HCT116 (cell line): ENCODE measurements around the gene MAPRE2. TPM values are rescaled to one million over a fixed set of nuclear protein-coding genes. Genes with fewer than 3 reads are reported as not detected.

ENCODE experiments used
- ATAC-seq: fragments of 200-7000 bp; cut with Tn5 transposase; 2 replicates; pipeline ENCODE4 v1.9.1; 2020; ENCODE audit warnings: mild to moderate bottlenecking, moderate library complexity
- BruUV-seq: library from RNA; stranded (reverse); fragments of 400-500 nt; replicated peaks from 2 replicates; lab custom pipeline; 2021; lab: Mats Ljungman, UMichigan
- CTCF ChIA-PET: fragments of 300-600 bp; sonication (Branson Sonifier 250); formaldehyde crosslinking; loops from one replicate; lab custom pipeline; 2021; ENCODE audit warnings: antibody characterized with exemption; lab: Charles Lee
- POLR2A ChIA-PET: fragments of 300-600, 350-600 bp; sonication (Branson Sonifier 250); formaldehyde crosslinking; loops from one replicate; lab custom pipeline; 2021; ENCODE audit warnings: antibody characterized with exemption; lab: Charles Lee
- RAD21 ChIA-PET, 2 experiments: fragments of 300-600 bp; sonication (Branson Sonifier 250); formaldehyde crosslinking; loops; one replicate each; lab custom pipeline; 2023; ENCODE audit warnings: low total read pairs in 2 of 2; ENCODE audit not compliant: uncharacterized antibody in 2 of 2, unreplicated experiment in 2 of 2, low non-redundant PET in 1 of 2; lab: Charles Lee
- DNase-seq: peaks from one replicate; pipeline ENCODE4 v3.0.0-alpha.2; 2010; ENCODE audit warnings: low read depth, low spot score
- H2AFZ ChIP-seq: fragments of 200-600 bp; shearing (Covaris generic), sonication (generic); 2 replicates; pipeline ENCODE4 v1.6.1; 2017; ENCODE audit warnings: low read depth, mixed run types, mixed read lengths, antibody characterized with exemption, low read length; ENCODE audit not compliant: poor library complexity, severe bottlenecking
- H3K27ac ChIP-seq: 2 replicates; pipeline ENCODE4 v1.5.1; 2012; ENCODE audit warnings: low read depth, low read length
- H3K27me3 ChIP-seq: fragments of 200-600 bp; sonication (generic); 2 replicates; pipeline ENCODE4 v1.6.1; 2016; ENCODE audit warnings: mixed run types, low read length, mixed read lengths; ENCODE audit not compliant: insufficient read depth
- H3K36me3 ChIP-seq, 2 experiments: fragments of 200-500 bp in 1 of 2; fragments of 200-600 bp in 1 of 2; sonication (Bioruptor generic) in 1 of 2; sonication (generic) in 1 of 2; 2 replicates each; pipeline versions ENCODE4 v1.5.1 to v1.6.1; 2014 to 2016; ENCODE audit warnings: low read length in 2 of 2, inconsistent platforms in 1 of 2, mixed read lengths in 1 of 2, mixed run types in 1 of 2; ENCODE audit not compliant: insufficient read depth in 2 of 2, control insufficient read depth in 1 of 2
- H3K4me1 ChIP-seq, 2 experiments: fragments of 200-600 bp in 1 of 2; sonication (generic) in 1 of 2; 2 replicates each; pipeline versions ENCODE4 v1.5.1 to v1.6.1; 2012 to 2017; ENCODE audit warnings: low read length in 2 of 2, inconsistent platforms in 1 of 2, mild to moderate bottlenecking in 1 of 2, mixed read lengths in 1 of 2, mixed run types in 1 of 2, moderate library complexity in 1 of 2; ENCODE audit not compliant: insufficient read depth in 2 of 2, control insufficient read depth in 1 of 2
- H3K4me2 ChIP-seq: fragments of 200-600 bp; sonication (generic); 2 replicates; pipeline ENCODE4 v1.6.1; 2017; ENCODE audit warnings: mixed run types, low read length, mixed read lengths
- H3K4me3 ChIP-seq, 2 experiments: fragments of 200-600 bp in 1 of 2; sonication (generic) in 1 of 2; replicated peaks in 1 of 2; 2 replicates each; pipeline ENCODE4 v1.5.1; 2011 to 2016; ENCODE audit warnings: low read length in 2 of 2, control low read depth in 1 of 2, low read depth in 1 of 2, mild to moderate bottlenecking in 1 of 2, mixed read lengths in 1 of 2, mixed run types in 1 of 2
- H3K79me2 ChIP-seq: fragments of 200-600 bp; sonication (generic); 2 replicates; pipeline ENCODE4 v1.6.1; 2017; ENCODE audit warnings: mild to moderate bottlenecking, mixed run types, low read length, moderate library complexity, mixed read lengths; ENCODE audit not compliant: insufficient read depth
- H3K9ac ChIP-seq: fragments of 200-600 bp; sonication (generic); 2 replicates; pipeline ENCODE4 v1.6.1; 2016; ENCODE audit warnings: low read length, mixed read lengths
- H3K9me2 ChIP-seq: fragments of 200-600 bp; sonication (generic), shearing (Covaris generic); 2 replicates; pipeline ENCODE4 v1.6.1; 2017; ENCODE audit warnings: mixed run types, mild to moderate bottlenecking, moderate library complexity; ENCODE audit not compliant: insufficient read depth
- H3K9me3 ChIP-seq, 2 experiments: fragments of 200-500 bp in 1 of 2; fragments of 200-600 bp in 1 of 2; sonication (Bioruptor generic) in 1 of 2; sonication (generic) in 1 of 2; 2 replicates each; pipeline ENCODE4 v1.6.1; 2014 to 2017; ENCODE audit warnings: low read length in 2 of 2, mixed read lengths in 2 of 2, inconsistent platforms in 1 of 2, low read depth in 1 of 2, mild to moderate bottlenecking in 1 of 2, mixed run types in 1 of 2, moderate library complexity in 1 of 2; ENCODE audit not compliant: control insufficient read depth in 1 of 2, insufficient read depth in 1 of 2
- H4K20me1 ChIP-seq: fragments of 200-600 bp; sonication (generic), shearing (Covaris generic); 2 replicates; pipeline ENCODE4 v1.6.1; 2017; ENCODE audit warnings: mixed run types, mild to moderate bottlenecking, moderate library complexity; ENCODE audit not compliant: insufficient read depth
- ATF3 ChIP-seq: IDR thresholded peaks from 2 replicates; pipeline ENCODE4 v1.6.1; 2012
- EGR1 ChIP-seq: IDR thresholded peaks from 2 replicates; pipeline ENCODE4 v1.6.1; 2012; ENCODE audit warnings: low read depth
- ELF1 ChIP-seq: IDR thresholded peaks from 2 replicates; pipeline ENCODE4 v1.6.1; 2012; ENCODE audit warnings: low read depth, borderline replicate concordance
- POLR2A ChIP-seq: IDR thresholded peaks from 2 replicates; pipeline ENCODE4 v1.7.0; 2011; ENCODE audit warnings: borderline replicate concordance; ENCODE audit not compliant: insufficient read depth, insufficient read length; ENCODE audit errors: extremely low read depth
- SIN3A ChIP-seq: IDR thresholded peaks from 2 replicates; pipeline ENCODE4 v1.6.1; 2012; ENCODE audit warnings: low read depth
- ZBTB33 ChIP-seq: IDR thresholded peaks from 2 replicates; pipeline ENCODE4 v1.6.1; 2011; ENCODE audit warnings: mild to moderate bottlenecking, low read length, moderate library complexity; ENCODE audit not compliant: insufficient replicate concordance; ENCODE audit errors: extremely low read depth
- ZFX ChIP-seq: fragments of 450-650 bp; IDR thresholded peaks from 2 replicates; pipeline ENCODE4 v1.6.1; 2017
- intact Hi-C: fragments of 100-400 bp; cut with micrococcal nuclease; formaldehyde crosslinking; loops from 2 replicates; pipeline ENCODE4 v1.10.0; 2022
- total RNA-seq: library from RNA; stranded (reverse); gene quantifications from one replicate; pipeline ENCODE4 v1.2.1, GENCODE V29; 2021; ENCODE audit not compliant: unreplicated experiment
- TF ChIP-seq, protein P1 (sequence below): IDR thresholded peaks from 2 replicates; pipeline ENCODE4 v1.6.1; 2012

Gene MAPRE2
- total RNA-seq, 1 experiment from 2014 or later = 17.2 TPM

DNA sequence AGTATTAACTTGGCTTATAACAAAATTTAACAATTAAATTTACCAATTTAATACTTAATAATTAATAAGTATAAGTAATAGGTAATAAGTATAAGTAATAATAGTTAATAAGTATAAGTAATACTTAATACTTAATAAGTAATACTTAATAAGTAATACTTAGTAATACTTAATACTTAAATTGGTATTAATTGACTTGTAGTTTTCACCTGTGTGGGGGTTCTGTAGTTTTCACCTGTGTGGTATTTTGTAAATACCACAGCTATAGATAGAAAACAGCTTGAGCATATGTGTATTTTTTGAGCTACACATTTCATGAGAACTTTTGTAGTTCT lies 55.4 kb downstream of the MAPRE2 start:
- H3K9me3 ChIP-seq = no peaks in the 10 kb centered on the region
- no peak for TF ChIP-seq ZBTB33
- TF ChIP-seq ZFX = no peak
- TF ChIP-seq ELF1 = no peak
- no peak for TF ChIP-seq ATF3
- TF ChIP-seq POLR2A = no peak
- ChIA-PET CTCF (no interaction called here), POLR2A (no interaction called here), RAD21 (no interaction called here)
- no TSS peak for BruUV-seq
- H3K9ac ChIP-seq = no peak overlapping the region
- H3K27ac ChIP-seq = no peak overlapping the region
- H3K36me3 ChIP-seq = no peaks in the 10 kb centered on the region
- H3K27me3 ChIP-seq = no peaks in the 10 kb centered on the region
- H3K4me2 ChIP-seq = no peak overlapping the region
- no peak overlapping the region for H2AFZ ChIP-seq
- ATAC-seq (no peak), DNase-seq (no peak)
- no peaks in the 10 kb centered on the region for H3K79me2 ChIP-seq
- H3K4me1 ChIP-seq = no peaks in the 10 kb centered on the region
- no peaks in the 10 kb centered on the region for H3K9me2 ChIP-seq
- no peaks in the 10 kb centered on the region; the same call in 1 of the 2 replicates for H4K20me1 ChIP-seq
- intact Hi-C loops = no loop called here
- H3K4me3 ChIP-seq = no peak overlapping the region

GRCh38 chr18:35097195-35097594 lies 56.0 kb downstream of the MAPRE2 start:
- RAD21 ChIA-PET = no interaction called here
- H3K4me1 ChIP-seq = no peaks in the 10 kb centered on the region
- POLR2A ChIA-PET = no interaction called here
- H3K27ac ChIP-seq = no peak overlapping the region
- DNase-seq = no peak
- no peaks in the 10 kb centered on the region for H3K79me2 ChIP-seq
- intact Hi-C loops = no loop called here
- BruUV-seq = no TSS peak
- no peak overlapping the region for H2AFZ ChIP-seq
- H3K36me3 ChIP-seq = no peaks in the 10 kb centered on the region
- ATAC-seq = no peak
- CTCF ChIA-PET = no interaction called here
- H4K20me1 ChIP-seq = no peaks in the 10 kb centered on the region; the same call in 1 of the 2 replicates
- TF ChIP-seq, protein P1, sequence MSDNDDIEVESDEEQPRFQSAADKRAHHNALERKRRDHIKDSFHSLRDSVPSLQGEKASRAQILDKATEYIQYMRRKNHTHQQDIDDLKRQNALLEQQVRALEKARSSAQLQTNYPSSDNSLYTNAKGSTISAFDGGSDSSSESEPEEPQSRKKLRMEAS = no peak
- TF ChIP-seq SIN3A (no peak), EGR1 (no peak)
- H3K4me2 ChIP-seq = no peak overlapping the region
- H3K9me3 ChIP-seq = no peaks in the 10 kb centered on the region
- no peak overlapping the region for H3K9ac ChIP-seq
- no peak overlapping the region for H3K4me3 ChIP-seq
- H3K9me2 ChIP-seq = no peaks in the 10 kb centered on the region
- no peaks in the 10 kb centered on the region for H3K27me3 ChIP-seq
